ENCODE measurements around the gene ERN1. TPM values are rescaled to one million over a fixed set of nuclear protein-coding genes. Genes with fewer than 3 reads are reported as not detected.

ERN1 gene
- total and polyA plus RNA-seq, 2 of the 8 experiments (the other 6 are each of a cell fraction or from before 2014, with no cell fraction given), result 1.8 to 3.9 TPM

DNA sequence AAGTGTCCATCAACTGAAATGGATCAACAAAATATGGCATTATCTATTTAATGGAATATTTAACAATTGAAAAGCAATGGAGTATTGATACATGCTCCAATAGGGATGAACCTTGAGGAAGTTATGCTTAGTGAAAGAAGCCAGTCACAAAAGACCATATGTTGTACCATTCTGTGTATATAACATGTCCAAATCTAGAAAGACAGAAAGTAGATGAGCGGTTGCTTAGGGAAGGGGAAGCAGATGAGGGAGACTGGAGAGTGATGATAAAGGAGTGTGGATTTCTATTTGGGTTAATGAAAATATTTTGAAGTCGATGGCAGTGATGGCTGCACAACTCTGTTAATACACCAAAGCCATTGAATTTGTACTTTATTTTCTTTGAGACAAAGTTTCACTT lies 8.5 kb upstream of the ERN1 start:
- no peak overlapping the region for H4K91ac ChIP-seq (replicated peaks; ENCODE audit: insufficient read length, low read length)
- H3K4me2 ChIP-seq (ENCODE audit: insufficient read depth in 1 of 2, low read depth in 2 of 2, low read length in 2 of 2), result no peak overlapping the region
- POLR2A ChIA-PET (ENCODE audit: partially characterized antibody), result interaction anchor here (1.4 kb wide), 1 partner anchor 9 kb away, joined by 3 read pairs; no protein-coding TSS in a partner anchor
- no peak overlapping the region for H3K27ac ChIP-seq (ENCODE audit: low read depth, low read length)
- no peaks in the 10 kb centered on the region for H3K4me1 ChIP-seq (replicated peaks in 1 of 4; ENCODE audit: control insufficient read depth in 3 of 4, insufficient read depth in 4 of 4, low read length in 3 of 4)
- H3K79me1 ChIP-seq (ENCODE audit: low read depth, low read length), result no peaks in the 10 kb centered on the region
- no peak overlapping the region for H3K4me3 ChIP-seq (ENCODE audit: extremely low read depth in 1 of 4, insufficient read depth in 2 of 4, low read depth in 3 of 4, low read length in 4 of 4)
- 0 out of 2 replicates have a peak overlapping the region, but pooled peaks have one; percentile 18 for H2BK20ac ChIP-seq (ENCODE audit: low read length)
- no peak overlapping the region for H2AK5ac ChIP-seq (ENCODE audit: low read depth, low read length)
- no peak for DNase-seq (ENCODE audit: low read depth in 1 of 2, low spot score in 2 of 2)
- H3K9ac ChIP-seq (replicated peaks in 1 of 4; ENCODE audit: extremely low read depth in 1 of 4, low read depth in 3 of 4, low read length in 3 of 4), result no peak overlapping the region
- FAIRE-seq, result no peak
- H4K5ac ChIP-seq (ENCODE audit: insufficient read length, low read depth, low read length), result no peak overlapping the region
- H3K23ac ChIP-seq (ENCODE audit: insufficient read length), result no peak overlapping the region
- H2BK5ac ChIP-seq (ENCODE audit: low read depth, low read length), result no peak overlapping the region
- H2BK15ac ChIP-seq (ENCODE audit: low read length), result no peak overlapping the region
- H3K36me3 ChIP-seq (ENCODE audit: control insufficient read depth in 2 of 4, insufficient read depth in 4 of 4, low read length in 3 of 4), result no peaks in the 10 kb centered on the region
- 93% methylated on average over 2 of the region's 2 CpGs; no CpG with 5 or more reads in 1 of the 2 experiments for WGBS, 2 experiments (ENCODE audit: extremely low coverage in 1 of 2, insufficient coverage in 1 of 2, insufficient read length in 1 of 2, insufficient replicate concordance in 2 of 2, low coverage in 1 of 2, low lambda C conversion rate in 2 of 2, missing lambda C conversion rate in 1 of 2)
- no peaks in the 10 kb centered on the region for H3K27me3 ChIP-seq (replicated peaks in 1 of 4; ENCODE audit: control insufficient read depth in 3 of 4, extremely low read depth in 1 of 4, insufficient read depth in 3 of 4, low read length in 3 of 4)
- no peak overlapping the region for H3K18ac ChIP-seq (ENCODE audit: extremely low read depth, low read length)
- H3K14ac ChIP-seq (ENCODE audit: insufficient read length), result no peak overlapping the region
- no peaks in the 10 kb centered on the region for H4K20me1 ChIP-seq (replicated peaks in 1 of 2; ENCODE audit: control insufficient read depth in 1 of 2, insufficient read depth in 2 of 2, low read length in 2 of 2)
- no peaks in the 10 kb centered on the region for H3K23me2 ChIP-seq (ENCODE audit: low read depth, low read length)
- H2AFZ ChIP-seq (ENCODE audit: low read length), result no peak overlapping the region
- H3K9me3 ChIP-seq (ENCODE audit: insufficient read depth in 2 of 2, low read depth in 1 of 2, low read length in 1 of 2), result no peaks in the 10 kb centered on the region
- CTCF ChIA-PET (ENCODE audit: partially characterized antibody), result interaction anchor here (9.5 to 14.4 kb wide), 2 partner anchors 80 to 111 kb away, joined by 202 to 238 read pairs; no protein-coding TSS in a partner anchor
- no peak overlapping the region for H2BK120ac ChIP-seq (replicated peaks; ENCODE audit: low read depth, low read length)
- no peak overlapping the region for H2BK12ac ChIP-seq (ENCODE audit: low read depth, low read length)
- no peaks in the 10 kb centered on the region for H3K79me2 ChIP-seq (ENCODE audit: control insufficient read depth in 1 of 2, insufficient read depth in 2 of 2, low read length in 2 of 2)
- no peak overlapping the region for H3K4ac ChIP-seq (replicated peaks; ENCODE audit: insufficient read length, low read depth, low read length)
- H3K56ac ChIP-seq (replicated peaks; ENCODE audit: insufficient read length, low read depth, low read length), result no peak overlapping the region
- no peak overlapping the region for H4K8ac ChIP-seq (ENCODE audit: extremely low read depth, insufficient read depth, low read length)
- TF ChIP-seq SRF (IDR thresholded peaks at IDR 0.05; ENCODE audit: low read depth, low read length), result no peak
- TF ChIP-seq, protein P1, sequence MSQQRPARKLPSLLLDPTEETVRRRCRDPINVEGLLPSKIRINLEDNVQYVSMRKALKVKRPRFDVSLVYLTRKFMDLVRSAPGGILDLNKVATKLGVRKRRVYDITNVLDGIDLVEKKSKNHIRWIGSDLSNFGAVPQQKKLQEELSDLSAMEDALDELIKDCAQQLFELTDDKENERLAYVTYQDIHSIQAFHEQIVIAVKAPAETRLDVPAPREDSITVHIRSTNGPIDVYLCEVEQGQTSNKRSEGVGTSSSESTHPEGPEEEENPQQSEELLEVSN (IDR thresholded peaks at IDR 0.05), result no peak
- no peak for TF ChIP-seq YY1 (IDR thresholded peaks at IDR 0.05; ENCODE audit: low read depth, low read length)
- no peak for TF ChIP-seq TAF1 (IDR thresholded peaks at IDR 0.05; ENCODE audit: low read depth, low read length)
- no peak for TF ChIP-seq GABPA (IDR thresholded peaks at IDR 0.05; ENCODE audit: borderline replicate concordance, insufficient read depth, low read length)
- no peak for TF ChIP-seq USF2 (IDR thresholded peaks at IDR 0.05; ENCODE audit: low read length)
- TF ChIP-seq CEBPB (IDR thresholded peaks at IDR 0.05; ENCODE audit: low read depth, low read length), result no peak
- TF ChIP-seq NANOG (IDR thresholded peaks at IDR 0.05; ENCODE audit: insufficient read depth, low read depth, low read length, poor library complexity, severe bottlenecking), result no peak
- TF ChIP-seq RBBP5 (IDR thresholded peaks at IDR 0.05; ENCODE audit: borderline replicate concordance, low read depth, low read length), result no peak
- TF ChIP-seq EZH2 (IDR thresholded peaks at IDR 0.05; ENCODE audit: low read depth, low read length, severe bottlenecking), result no peak
- no peak for TF ChIP-seq EP300 (IDR thresholded peaks at IDR 0.05; ENCODE audit: borderline replicate concordance in 1 of 2, low read depth in 2 of 2, low read length in 2 of 2)
